ENCODE data around the gene COPS8. TPM values are rescaled to one million over a fixed set of nuclear protein-coding genes. Genes with fewer than 3 reads are reported as not detected.
A peak's percentile ranks its signal among the peaks of the same experiment; 100 is the strongest.

Gene COPS8
- total RNA-seq: 10 to 100 TPM; 37.3 to 48.4 TPM

GRCh38 chr2:237085248-237086221 is at the start of gene COPS8:
Gene COPS8, plus strand, starts transcription at chr2:237085889. Its CDS starts 76 bp downstream, at chr2:237085965.
- peak within 1 kb of the TSS; percentile 94 for H3K27ac Mint-ChIP-seq
- ATAC-seq (replicated peaks in 1 of 2) (peak; percentile 99 to 100), DNase-seq (peak; percentile 92 to 95)
- peaks cover 0 to 4% of the 10 kb centered on the region in 2 donors for H3K36me3 Mint-ChIP-seq (ENCODE audit: insufficient read depth in 2 of 2)
- no peaks in the 10 kb centered on the region for H3K9me3 Mint-ChIP-seq
- peak within 1 kb of the TSS; percentile 92 to 98 for H3K4me3 Mint-ChIP-seq
- H3K27me3 Mint-ChIP-seq (ENCODE audit: low read depth): no peaks in the 10 kb centered on the region
- peaks cover 35% of the 10 kb centered on the region for H3K4me1 Mint-ChIP-seq (ENCODE audit: low read depth)

GRCh38 chr2:237039301-237040031 is 46.2 kb upstream of the COPS8 start:
- no peak for ATAC-seq (replicated peaks in 1 of 2)
- DNase-seq: no peak
- Mint-ChIP-seq H3K27ac (no peak overlapping the region), H3K4me1 (ENCODE audit: low read depth) (no peaks in the 10 kb centered on the region), H3K27me3 (ENCODE audit: low read depth) (peaks cover 7% of the 10 kb centered on the region), H3K9me3 (no peaks in the 10 kb centered on the region), H3K4me3 (no peak overlapping the region), H3K36me3 (ENCODE audit: insufficient read depth in 2 of 2) (no peaks in the 10 kb centered on the region)

- H3K36me3 Mint-ChIP-seq (ENCODE audit: insufficient read depth in 2 of 2): no peaks in the 10 kb centered on the region
- H3K4me1 Mint-ChIP-seq (ENCODE audit: low read depth): no peaks in the 10 kb centered on the region
- H3K27ac Mint-ChIP-seq: no peak overlapping the region
- ATAC-seq (replicated peaks in 1 of 2) (no peak), DNase-seq (no peak)
- H3K9me3 Mint-ChIP-seq: no peaks in the 10 kb centered on the region
- H3K27me3 Mint-ChIP-seq (ENCODE audit: low read depth): peaks cover 7% of the 10 kb centered on the region
- H3K4me3 Mint-ChIP-seq: no peak overlapping the region
Measured at GRCh38 chr2:237041231-237041630, 44.5 kb upstream of the COPS8 start.

- ATAC-seq (replicated peaks in 1 of 2): no peak
- Mint-ChIP-seq H3K4me3 (no peak overlapping the region), H3K4me1 (ENCODE audit: low read depth) (no peaks in the 10 kb centered on the region), H3K27me3 (ENCODE audit: low read depth) (peaks cover 7% of the 10 kb centered on the region), H3K9me3 (peaks cover 0 to under 1% of the 10 kb centered on the region in 2 donors), H3K27ac (no peak overlapping the region), H3K36me3 (ENCODE audit: insufficient read depth in 2 of 2) (no peaks in the 10 kb centered on the region)
- DNase-seq: no peak
Measured at GRCh38 chr2:237042101-237042500, 43.6 kb upstream of the COPS8 start.

GRCh38 chr2:237043866-237044265 is 41.8 kb upstream of the COPS8 start:
- peaks cover 4 to 8% of the 10 kb centered on the region in 2 donors for H3K36me3 Mint-ChIP-seq (ENCODE audit: insufficient read depth in 2 of 2)
- no peaks in the 10 kb centered on the region for H3K4me1 Mint-ChIP-seq (ENCODE audit: low read depth)
- peaks cover 7% of the 10 kb centered on the region for H3K27me3 Mint-ChIP-seq (ENCODE audit: low read depth)
- ATAC-seq (replicated peaks in 1 of 2) (no peak), DNase-seq (no peak)
- H3K27ac Mint-ChIP-seq: no peak overlapping the region
- H3K9me3 Mint-ChIP-seq: peaks cover 2 to 9% of the 10 kb centered on the region in 2 donors
- H3K4me3 Mint-ChIP-seq: no peak overlapping the region

- H3K36me3 Mint-ChIP-seq (ENCODE audit: insufficient read depth in 2 of 2): peaks cover 5 to 8% of the 10 kb centered on the region in 2 donors
- H3K27me3 Mint-ChIP-seq (ENCODE audit: low read depth): peaks cover 7% of the 10 kb centered on the region
- H3K4me3 Mint-ChIP-seq: no peak overlapping the region
- peaks cover 2 to 9% of the 10 kb centered on the region in 2 donors for H3K9me3 Mint-ChIP-seq
- H3K27ac Mint-ChIP-seq: no peak overlapping the region
- no peaks in the 10 kb centered on the region for H3K4me1 Mint-ChIP-seq (ENCODE audit: low read depth)
- DNase-seq (no peak), ATAC-seq (replicated peaks in 1 of 2) (no peak)
Measured at GRCh38 chr2:237044281-237044680, 41.4 kb upstream of the COPS8 start.

- peaks cover 4 to 14% of the 10 kb centered on the region in 2 donors for H3K9me3 Mint-ChIP-seq
- no peaks in the 10 kb centered on the region for H3K4me1 Mint-ChIP-seq (ENCODE audit: low read depth)
- no peak for ATAC-seq (replicated peaks in 1 of 2)
Measured at GRCh38 chr2:237045449-237045848, 40.2 kb upstream of the COPS8 start.

GRCh38 chr2:237048595-237048994 is 37.1 kb upstream of the COPS8 start:
- ATAC-seq (replicated peaks in 1 of 2) (no peak), DNase-seq (no peak)
- no peak overlapping the region for H3K4me3 Mint-ChIP-seq
- peaks cover 19% of the 10 kb centered on the region for H3K27me3 Mint-ChIP-seq (ENCODE audit: low read depth)
- H3K4me1 Mint-ChIP-seq (ENCODE audit: low read depth): no peaks in the 10 kb centered on the region
- peaks cover 4 to 14% of the 10 kb centered on the region in 2 donors for H3K9me3 Mint-ChIP-seq
- H3K27ac Mint-ChIP-seq: no peak overlapping the region
- peaks cover 5 to 8% of the 10 kb centered on the region in 2 donors for H3K36me3 Mint-ChIP-seq (ENCODE audit: insufficient read depth in 2 of 2)

More at GRCh38 chr2:237045449-237045848, 40.2 kb upstream of the COPS8 start:
- DNase-seq: no peak
- Mint-ChIP-seq H3K27me3 (ENCODE audit: low read depth) (peaks cover 14% of the 10 kb centered on the region), H3K4me3 (no peak overlapping the region), H3K36me3 (ENCODE audit: insufficient read depth in 2 of 2) (peaks cover 5 to 8% of the 10 kb centered on the region in 2 donors), H3K27ac (no peak overlapping the region)

GRCh38 chr2:237051861-237052260 is 33.8 kb upstream of the COPS8 start:
- DNase-seq (no peak), ATAC-seq (replicated peaks in 1 of 2) (no peak)
- H3K9me3 Mint-ChIP-seq: peaks cover 4 to 14% of the 10 kb centered on the region in 2 donors
- peaks cover 5 to 8% of the 10 kb centered on the region in 2 donors for H3K36me3 Mint-ChIP-seq (ENCODE audit: insufficient read depth in 2 of 2)
- H3K27ac Mint-ChIP-seq: no peak overlapping the region
- H3K4me3 Mint-ChIP-seq: no peak overlapping the region
- H3K27me3 Mint-ChIP-seq (ENCODE audit: low read depth): peaks cover 19% of the 10 kb centered on the region
- H3K4me1 Mint-ChIP-seq (ENCODE audit: low read depth): no peaks in the 10 kb centered on the region

GRCh38 chr2:237053066-237053465 is 32.6 kb upstream of the COPS8 start:
- peaks cover 4 to 10% of the 10 kb centered on the region in 2 donors for H3K9me3 Mint-ChIP-seq
- no peak for DNase-seq
- no peak overlapping the region for H3K4me3 Mint-ChIP-seq
- peaks cover 5% of the 10 kb centered on the region in 2 donors for H3K36me3 Mint-ChIP-seq (ENCODE audit: insufficient read depth in 2 of 2)
- H3K27me3 Mint-ChIP-seq (ENCODE audit: low read depth): peaks cover 19% of the 10 kb centered on the region
- ATAC-seq (replicated peaks in 1 of 2): no peak
- H3K27ac Mint-ChIP-seq: no peak overlapping the region
- no peaks in the 10 kb centered on the region for H3K4me1 Mint-ChIP-seq (ENCODE audit: low read depth)

- DNase-seq: no peak
- Mint-ChIP-seq H3K27ac (no peak overlapping the region), H3K4me1 (ENCODE audit: low read depth) (peaks cover 14% of the 10 kb centered on the region), H3K4me3 (no peak overlapping the region), H3K36me3 (ENCODE audit: insufficient read depth in 2 of 2) (no peaks in the 10 kb centered on the region), H3K9me3 (no peaks in the 10 kb centered on the region), H3K27me3 (ENCODE audit: low read depth) (peaks cover 12% of the 10 kb centered on the region)
- no peak for ATAC-seq (replicated peaks in 1 of 2)
Measured at GRCh38 chr2:237055386-237056100, 30.1 kb upstream of the COPS8 start.

- Mint-ChIP-seq H3K27ac (no peak overlapping the region), H3K4me1 (ENCODE audit: low read depth) (peaks cover 14% of the 10 kb centered on the region), H3K27me3 (ENCODE audit: low read depth) (peaks cover 12% of the 10 kb centered on the region), H3K36me3 (ENCODE audit: insufficient read depth in 2 of 2) (no peaks in the 10 kb centered on the region), H3K4me3 (no peak overlapping the region), H3K9me3 (no peaks in the 10 kb centered on the region)
- DNase-seq (no peak), ATAC-seq (replicated peaks in 1 of 2) (no peak)
Measured at GRCh38 chr2:237056287-237056875, 29.3 kb upstream of the COPS8 start.
